HG03280 (cell line): ENCODE results near the gene NELFB.

Experiments
- ATAC-seq: cut with Tn5 transposase; IDR thresholded peaks from one replicate; pipeline ENCODE4 v1.9.1; 2021; ENCODE audit warnings: mild to moderate bottlenecking, moderate library complexity; ENCODE audit not compliant: unreplicated experiment

NELFB gene

GRCh38 chr9:137254624-137255447, at the start of gene NELFB:
NELFB (plus strand) TSS chr9:137255327.
- peak; percentile 82 for ATAC-seq

- no peak for ATAC-seq
Measured at GRCh38 chr9:137206602-137207001, 48.5 kb upstream of the NELFB start.

GRCh38 chr9:137211532-137211931, 43.6 kb upstream of the NELFB start:
- ATAC-seq, result no peak

- no peak for ATAC-seq
Measured at GRCh38 chr9:137212520-137212919, 42.6 kb upstream of the NELFB start.

- ATAC-seq, result no peak
Measured at GRCh38 chr9:137213160-137214060, 41.7 kb upstream of the NELFB start.

DNA sequence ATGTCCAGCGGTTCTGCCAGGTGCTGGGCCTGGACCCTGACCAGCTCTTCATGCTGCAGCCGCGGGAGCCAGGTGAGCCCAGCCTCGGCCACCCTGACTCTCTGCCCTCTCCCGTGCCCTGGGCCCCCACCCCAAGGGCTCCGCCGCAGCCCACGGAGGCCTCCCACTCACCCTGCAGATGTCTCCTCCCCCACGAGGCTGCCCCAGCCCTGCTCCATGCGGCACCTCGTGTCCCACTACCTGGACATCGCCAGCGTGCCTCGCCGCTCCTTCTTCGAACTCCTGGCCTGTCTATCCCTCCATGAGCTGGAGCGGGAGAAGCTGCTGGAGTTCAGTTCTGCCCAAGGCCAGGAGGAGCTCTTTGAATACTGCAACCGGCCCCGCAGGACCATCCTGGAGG, 40.5 kb upstream of the NELFB start:
- ATAC-seq, result no peak

GRCh38 chr9:137215196-137215986, 39.7 kb upstream of the NELFB start:
- no peak for ATAC-seq

- no peak for ATAC-seq
Measured at GRCh38 chr9:137216188-137216965, 38.8 kb upstream of the NELFB start.

GRCh38 chr9:137217276-137218211, 37.6 kb upstream of the NELFB start:
- no peak for ATAC-seq

- ATAC-seq, result no peak
Measured at GRCh38 chr9:137218212-137218753, 36.8 kb upstream of the NELFB start.

- ATAC-seq, result no peak
Measured at GRCh38 chr9:137218754-137219271, 36.3 kb upstream of the NELFB start.

GRCh38 chr9:137219757-137220316, 35.3 kb upstream of the NELFB start:
- ATAC-seq, result no peak

DNA sequence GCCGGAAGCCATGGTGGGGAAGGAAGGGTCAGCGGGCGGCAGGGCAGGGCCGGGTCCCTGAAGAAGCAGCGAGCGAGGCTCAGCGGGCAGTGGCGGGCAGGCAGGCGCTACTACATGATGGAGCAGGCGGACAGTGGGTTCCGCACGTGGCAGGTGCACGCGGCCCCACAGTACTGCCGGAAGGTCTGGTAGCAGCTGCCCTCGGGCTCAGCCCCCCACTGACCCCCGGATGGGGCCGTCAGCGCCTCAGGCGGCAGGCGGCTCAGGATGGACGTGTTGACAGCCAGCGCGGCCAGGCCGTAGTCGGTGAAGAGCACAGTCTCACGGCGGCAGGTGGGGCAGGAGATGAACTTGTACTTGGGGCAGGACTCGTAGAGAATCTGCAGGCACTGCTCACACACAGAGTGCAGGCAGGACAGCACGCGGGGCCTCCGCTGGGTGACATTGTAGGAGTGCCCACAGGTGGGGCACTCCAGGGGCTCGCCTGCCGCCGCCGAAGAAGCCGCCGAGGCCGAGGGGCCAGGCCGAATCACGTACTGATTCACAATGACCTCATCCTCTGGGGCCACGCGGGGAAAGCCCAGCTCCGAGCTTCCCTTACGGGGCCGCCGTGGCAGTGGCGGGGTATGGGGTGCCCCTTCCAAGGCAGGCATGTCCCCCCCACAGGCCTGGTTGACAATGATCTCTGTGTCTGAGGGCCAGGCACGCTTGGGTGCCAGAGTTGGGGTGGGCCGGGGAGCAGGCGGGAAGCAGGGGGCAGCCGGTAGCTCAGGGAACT, 34.6 kb upstream of the NELFB start:
- no peak for ATAC-seq

- no peak for ATAC-seq
Measured at GRCh38 chr9:137221095-137221505, 34.0 kb upstream of the NELFB start.

GRCh38 chr9:137221506-137222111, 33.5 kb upstream of the NELFB start:
- no peak for ATAC-seq

- ATAC-seq, result no peak
Measured at GRCh38 chr9:137222190-137223077, 32.7 kb upstream of the NELFB start, which contains the start of gene RNF208. RNF208 (minus strand) TSS chr9:137222240; CDS start chr9:137221212, 1,028 bp downstream.
